CD14-positive monocyte (primary cell): Measurements from ENCODE around the gene RBFOX2. TPM values are rescaled to one million over a fixed set of nuclear protein-coding genes. Genes with fewer than 3 reads are reported as not detected.
A peak's percentile ranks its signal among the peaks of the same experiment; 100 is the strongest.

Source experiments
- DNase-seq, 3 donors: peaks; one replicate each; pipeline ENCODE4 v3.0.0-alpha.2; 2011 to 2022
- H2AFZ ChIP-seq: 2 replicates; pipeline ENCODE4 v1.6.0; 2012; ENCODE audit warnings: mild to moderate bottlenecking, low read depth, low read length, inconsistent platforms; ENCODE audit not compliant: insufficient read depth, poor library complexity, severe bottlenecking
- H3K27ac ChIP-seq, 2 donors: 1 replicate in 1 of 2; 2 replicates in 1 of 2; pipeline ENCODE4 v1.5.1; 2012 to 2013; ENCODE audit warnings: low read length in 2 of 2, control low read depth in 1 of 2, inconsistent platforms in 1 of 2, low read depth in 1 of 2, mild to moderate bottlenecking in 1 of 2
- H3K27me3 ChIP-seq, 2 donors: one replicate each; pipeline versions ENCODE4 v1.6.0 to v1.6.1; 2011 to 2013; ENCODE audit warnings: low read length in 2 of 2; ENCODE audit not compliant: control insufficient read depth in 2 of 2, insufficient read depth in 2 of 2
- H3K36me3 ChIP-seq, 2 donors: replicated peaks in 1 of 2; 1 replicate in 1 of 2; 2 replicates in 1 of 2; pipeline versions ENCODE4 v1.5.1 to v1.6.1; 2012 to 2013; ENCODE audit warnings: low read length in 2 of 2, control low read depth in 1 of 2, inconsistent platforms in 1 of 2, mild to moderate bottlenecking in 1 of 2; ENCODE audit not compliant: insufficient read depth in 2 of 2, control insufficient read depth in 1 of 2
- H3K4me1 ChIP-seq, 2 donors: 1 replicate in 1 of 2; 2 replicates in 1 of 2; pipeline versions ENCODE4 v1.5.1 to v1.6.1; 2012 to 2013; ENCODE audit warnings: low read length in 2 of 2, control low read depth in 1 of 2, inconsistent platforms in 1 of 2, mild to moderate bottlenecking in 1 of 2, moderate library complexity in 1 of 2; ENCODE audit not compliant: insufficient read depth in 2 of 2, control insufficient read depth in 1 of 2
- H3K4me2 ChIP-seq: replicated peaks from 2 replicates; pipeline ENCODE3; 2012; ENCODE audit warnings: low read length, moderate library complexity, mild to moderate bottlenecking; ENCODE audit not compliant: poor library complexity, severe bottlenecking; ENCODE audit errors: extremely low read depth
- H3K4me3 ChIP-seq, 3 experiments: fragments of 200-600 bp in 1 of 3; sonication (generic) in 1 of 3; replicated peaks in 1 of 3; 1 replicate in 2 of 3; 2 replicates in 1 of 3; pipeline ENCODE4 v1.5.1; 2011 to 2013; ENCODE audit warnings: low read length in 3 of 3, mild to moderate bottlenecking in 3 of 3, control low read depth in 2 of 3, low read depth in 2 of 3, inconsistent platforms in 1 of 3, moderate library complexity in 1 of 3
- H3K79me2 ChIP-seq: 2 replicates; pipeline ENCODE4 v1.6.0; 2012; ENCODE audit warnings: mild to moderate bottlenecking, control low read depth, inconsistent platforms, low read length, moderate library complexity; ENCODE audit not compliant: insufficient read depth
- H3K9ac ChIP-seq: 2 replicates; pipeline ENCODE4 v1.6.0; 2017; ENCODE audit warnings: low read length, mild to moderate bottlenecking; ENCODE audit not compliant: insufficient read depth, poor library complexity, severe bottlenecking
- H3K9me3 ChIP-seq, 2 donors: replicated peaks in 1 of 2; 1 replicate in 1 of 2; 2 replicates in 1 of 2; pipeline versions ENCODE4 v1.5.1 to v1.6.1; 2012 to 2013; ENCODE audit warnings: low read length in 2 of 2, control low read depth in 1 of 2; ENCODE audit not compliant: control insufficient read depth in 1 of 2, insufficient read depth in 1 of 2
- H4K20me1 ChIP-seq: 2 replicates; pipeline ENCODE4 v1.6.0; 2012; ENCODE audit warnings: mild to moderate bottlenecking, low read length, control low read depth, moderate library complexity; ENCODE audit not compliant: insufficient read depth
- H3K27ac Mint-ChIP-seq, 7 donors: one replicate each; pipeline ENCODE4 v1.8.0; 2020; ENCODE audit warnings: mild to moderate bottlenecking in 7 of 7, mixed read lengths in 7 of 7, moderate library complexity in 6 of 7, inconsistent platforms in 2 of 7
- H3K27me3 Mint-ChIP-seq, 3 donors: one replicate each; pipeline ENCODE4 v1.8.0; 2021 to 2022; ENCODE audit warnings: low read depth in 3 of 3, mild to moderate bottlenecking in 3 of 3, mixed read lengths in 3 of 3, moderate library complexity in 3 of 3, inconsistent platforms in 1 of 3
- H3K36me3 Mint-ChIP-seq, 2 donors: one replicate each; pipeline ENCODE4 v1.8.0; 2020; ENCODE audit warnings: mixed read lengths in 2 of 2, inconsistent platforms in 1 of 2, mild to moderate bottlenecking in 1 of 2
- H3K4me1 Mint-ChIP-seq: one replicate; pipeline ENCODE4 v1.8.0; 2020; ENCODE audit warnings: mild to moderate bottlenecking, mixed read lengths
- H3K4me3 Mint-ChIP-seq, 2 donors: one replicate each; pipeline ENCODE4 v1.8.0; 2020; ENCODE audit warnings: mild to moderate bottlenecking in 2 of 2, mixed read lengths in 2 of 2, moderate library complexity in 1 of 2
- H3K9me3 Mint-ChIP-seq, 7 donors: one replicate each; pipeline ENCODE4 v1.8.0; 2020 to 2022; ENCODE audit warnings: mixed read lengths in 7 of 7, mild to moderate bottlenecking in 6 of 7, moderate library complexity in 6 of 7, inconsistent platforms in 2 of 7
- CTCF ChIP-seq: fragments of 200-600 bp; IDR thresholded peaks from one replicate; pipeline ENCODE4 v1.8.0; 2022; ENCODE audit warnings: antibody characterized with exemption, mild to moderate bottlenecking
- WGBS: methylation state at CpG from one replicate; pipeline ENCODE4 v1.1.5; 2013; ENCODE audit warnings: missing lambda C conversion rate; ENCODE audit not compliant: insufficient coverage; 5-methylcytosine and 5-hydroxymethylcytosine counted together
- intact Hi-C, 2 donors: fragments of 100-400 bp; cut with micrococcal nuclease; formaldehyde crosslinking; loops; one replicate each; pipeline versions ENCODE4 v1.15.0 to v1.15.1; 2023
- polyA plus RNA-seq, 3 donors: library from polyadenylated mRNA; depleted of rRNA in 1 of 3; unstranded in 2 of 3; stranded (reverse) in 1 of 3; fragments of 300-500 nt in 2 of 3; fragments of >200 nt in 1 of 3; fragmentation: Illumina TruSeq in 2 of 3; gene quantifications; 1 replicate in 2 of 3; 2 replicates in 1 of 3; pipeline ENCODE4 v1.2.3, GENCODE V29; 2012 to 2021

The RBFOX2 gene
- polyA plus RNA-seq, 3 donors = not detected

- H3K36me3 ChIP-seq = no peaks in the 10 kb centered on the region
- peak overlapping the region; percentile 78 to 87 for H3K4me3 Mint-ChIP-seq
- WGBS = under 1% methylated on average over 87 of the region's 87 CpGs
- no peaks in the 10 kb centered on the region for H3K9me3 ChIP-seq
- intact Hi-C loops = no loop called here
- H4K20me1 ChIP-seq = no peaks in the 10 kb centered on the region
- peak overlapping the region; percentile 27 for H3K9ac ChIP-seq
- TF ChIP-seq CTCF = no peak
- peak overlapping the region; percentile 72 for H3K4me2 ChIP-seq
- H3K9me3 Mint-ChIP-seq = peaks cover 0 to 11% (median 6%) of the 10 kb centered on the region in 7 donors
- H3K79me2 ChIP-seq = no peaks in the 10 kb centered on the region
- H3K36me3 Mint-ChIP-seq = peaks cover 0 to 3% of the 10 kb centered on the region in 2 donors
- no peak for DNase-seq
- H3K27me3 ChIP-seq = peaks cover 30 to 37% of the 10 kb centered on the region in 2 donors
- peaks cover 11 to 16% of the 10 kb centered on the region in 2 donors for H3K4me1 ChIP-seq
- peaks cover 14% of the 10 kb centered on the region for H3K4me1 Mint-ChIP-seq
- H3K27ac ChIP-seq = no peak overlapping the region
- peak overlapping the region; percentile 41 for H2AFZ ChIP-seq
- H3K27me3 Mint-ChIP-seq = peaks cover 42 to 56% (median 44%) of the 10 kb centered on the region in 3 donors
- no peak overlapping the region for H3K27ac Mint-ChIP-seq
- H3K4me3 ChIP-seq = peak overlapping the region in 1 of 3 experiments; percentile 77
These were observed 534 bp downstream of the RBFOX2 start for GRCh38 chr22:36027935-36028645.

GRCh38 chr22:36027579-36027934 lies 1.1 kb downstream of the RBFOX2 start:
- H3K36me3 Mint-ChIP-seq = peaks cover 0 to 3% of the 10 kb centered on the region in 2 donors
- H3K9me3 Mint-ChIP-seq = peaks cover 0 to 11% (median 6%) of the 10 kb centered on the region in 7 donors
- TF ChIP-seq CTCF = no peak
- WGBS = 0% methylated on average over 6 of the region's 7 CpGs
- Histone ChIP-seq H3K9ac (peak overlapping the region; percentile 27), H3K4me3 (peak overlapping the region in 1 of 3 experiments; percentile 60), H3K4me1 (peaks cover 11 to 16% of the 10 kb centered on the region in 2 donors), H3K27ac (no peak overlapping the region), H3K9me3 (no peaks in the 10 kb centered on the region), H3K36me3 (no peaks in the 10 kb centered on the region), H4K20me1 (no peaks in the 10 kb centered on the region), H3K27me3 (peaks cover 30 to 37% of the 10 kb centered on the region in 2 donors), H3K4me2 (peak overlapping the region; percentile 72), H2AFZ (peak overlapping the region; percentile 41), H3K79me2 (no peaks in the 10 kb centered on the region)
- H3K27ac Mint-ChIP-seq = no peak overlapping the region
- peaks cover 42 to 54% (median 44%) of the 10 kb centered on the region in 3 donors for H3K27me3 Mint-ChIP-seq
- intact Hi-C loops = no loop called here
- no peak for DNase-seq
- peaks cover 14% of the 10 kb centered on the region for H3K4me1 Mint-ChIP-seq
- peak overlapping the region; percentile 78 to 87 for H3K4me3 Mint-ChIP-seq
